GM23338 (cell line): ENCODE measurements around the gene GRAMD1B. TPM values are rescaled to one million over a fixed set of nuclear protein-coding genes. Genes with fewer than 3 reads are reported as not detected.

Experiments
- ATAC-seq: fragments of 200-7000 bp; cut with Tn5 transposase; 3 replicates; pipeline ENCODE4 v1.9.1; 2020
- DNase-seq: peaks from one replicate; pipeline ENCODE4 v3.0.0-alpha.2; 2015; ENCODE audit warnings: low spot score
- H2AFZ ChIP-seq: fragments of 200-600 bp; sonication (generic); 2 replicates; pipeline ENCODE4 v1.8.0; 2016; ENCODE audit warnings: antibody characterized with exemption, mild to moderate bottlenecking, moderate library complexity
- H3F3A ChIP-seq: fragments of 200-600 bp; sonication (generic); replicated peaks from 2 replicates; pipeline ENCODE4 v1.8.0; 2017; ENCODE audit warnings: antibody characterized with exemption, mixed run types, low read depth
- H3K27ac ChIP-seq: fragments of 200-600 bp; sonication (generic); 2 replicates; pipeline ENCODE4 v1.6.1; 2016; ENCODE audit warnings: low read depth
- H3K27me3 ChIP-seq: fragments of 200-600 bp; sonication (generic); 2 replicates; pipeline ENCODE4 v1.8.0; 2016; ENCODE audit warnings: mild to moderate bottlenecking, mixed run types, moderate library complexity; ENCODE audit not compliant: insufficient read depth
- H3K36me3 ChIP-seq: fragments of 200-600 bp; sonication (generic); 2 replicates; pipeline ENCODE4 v1.8.0; 2016; ENCODE audit warnings: mild to moderate bottlenecking; ENCODE audit not compliant: insufficient read depth
- H3K4me1 ChIP-seq: fragments of 200-600 bp; sonication (generic); 2 replicates; pipeline ENCODE4 v1.8.0; 2016; ENCODE audit warnings: mild to moderate bottlenecking, moderate library complexity; ENCODE audit not compliant: insufficient read depth
- H3K4me2 ChIP-seq: fragments of 200-600 bp; sonication (generic); 2 replicates; pipeline ENCODE4 v1.7.1; 2017; ENCODE audit warnings: mixed run types
- H3K4me3 ChIP-seq: fragments of 200-600 bp; sonication (generic); 2 replicates; pipeline ENCODE4 v1.6.1; 2016; ENCODE audit warnings: mixed run types
- H3K79me2 ChIP-seq: fragments of 200-600 bp; sonication (generic); replicated peaks from 2 replicates; pipeline ENCODE4 v1.8.0; 2017; ENCODE audit warnings: mild to moderate bottlenecking; ENCODE audit not compliant: insufficient read depth
- H3K9me2 ChIP-seq: fragments of 200-600 bp; sonication (generic); 2 replicates; pipeline ENCODE4 v1.8.0; 2017; ENCODE audit not compliant: insufficient read depth
- H4K20me1 ChIP-seq: fragments of 200-600 bp; sonication (generic); replicated peaks from 2 replicates; pipeline ENCODE4 v1.8.0; 2017; ENCODE audit warnings: mild to moderate bottlenecking; ENCODE audit not compliant: insufficient read depth
- H3K27ac Mint-ChIP-seq: 2 replicates; pipeline ENCODE4 v1.8.0; 2020; ENCODE audit warnings: inconsistent platforms, mild to moderate bottlenecking, moderate library complexity, mixed read lengths
- H3K27me3 Mint-ChIP-seq: 3 replicates; pipeline ENCODE4 v1.8.0; 2022; ENCODE audit warnings: low read depth, mild to moderate bottlenecking, moderate library complexity, mixed read lengths, inconsistent platforms; ENCODE audit not compliant: insufficient read depth, poor library complexity
- H3K36me3 Mint-ChIP-seq: 3 replicates; pipeline ENCODE4 v1.8.0; 2021; ENCODE audit warnings: low read depth, mild to moderate bottlenecking, inconsistent platforms, moderate library complexity, mixed read lengths
- H3K4me1 Mint-ChIP-seq: 3 replicates; pipeline ENCODE4 v1.8.0; 2020; ENCODE audit warnings: mild to moderate bottlenecking, inconsistent platforms, mixed read lengths
- H3K4me3 Mint-ChIP-seq: 3 replicates; pipeline ENCODE4 v1.8.0; 2021; ENCODE audit warnings: moderate library complexity, mild to moderate bottlenecking, inconsistent platforms, mixed read lengths
- H3K9me3 Mint-ChIP-seq: 3 replicates; pipeline ENCODE4 v1.8.0; 2020; ENCODE audit warnings: moderate library complexity, mild to moderate bottlenecking, inconsistent platforms, mixed read lengths
- CREB1 ChIP-seq: fragments of 250-450 bp; sonication (Bioruptor Pico); IDR thresholded peaks from 2 replicates; pipeline ENCODE4 v1.5.0; 2020; ENCODE audit warnings: low read depth, mild to moderate bottlenecking, moderate library complexity
- EZH2 ChIP-seq: fragments of 200-600 bp; sonication (generic); IDR thresholded peaks from one replicate; pipeline ENCODE4 v1.8.0; 2017; ENCODE audit warnings: antibody characterized with exemption, mild to moderate bottlenecking, low read depth; ENCODE audit not compliant: unreplicated experiment
- EZH2phosphoT487 ChIP-seq: fragments of 200-600 bp; sonication (generic); IDR thresholded peaks from one replicate; pipeline ENCODE4 v1.8.1; 2018; ENCODE audit warnings: antibody characterized with exemption; ENCODE audit not compliant: unreplicated experiment
- JUNB ChIP-seq: IDR thresholded peaks from one replicate; pipeline ENCODE4 v1.6.1; 2016; ENCODE audit warnings: antibody characterized with exemption; ENCODE audit not compliant: unreplicated experiment
- NANOG ChIP-seq: IDR thresholded peaks from 2 replicates; pipeline ENCODE4 v1.6.1; 2016; ENCODE audit warnings: antibody characterized with exemption, borderline replicate concordance
- POLR2AphosphoS5 ChIP-seq: IDR thresholded peaks from 2 replicates; pipeline ENCODE4 v1.6.1; 2016; ENCODE audit warnings: antibody characterized with exemption, low read depth
- STAT1 ChIP-seq: IDR thresholded peaks from one replicate; pipeline ENCODE4 v1.6.1; 2016; ENCODE audit warnings: antibody characterized with exemption; ENCODE audit not compliant: unreplicated experiment
- ZNF114 ChIP-seq: fragments of 250-450 bp; sonication (Bioruptor Pico); IDR thresholded peaks from 2 replicates; pipeline ENCODE4 v1.5.0; 2020; ENCODE audit warnings: mild to moderate bottlenecking, moderate library complexity
- ZNF331 ChIP-seq: fragments of 250-450 bp; sonication (Bioruptor Pico); IDR thresholded peaks from 2 replicates; pipeline ENCODE4 v1.5.0; 2020; ENCODE audit warnings: low read depth, mild to moderate bottlenecking, moderate library complexity
- polyA plus RNA-seq: library from polyadenylated mRNA; unstranded; fragments of >200 nt; fragmentation: Nextera tagmentation; extraction: Ambion mirVana; gene quantifications from 2 replicates; pipeline ENCODE4 v1.2.1, GENCODE V29; 2016
- total RNA-seq: library from RNA; depleted of rRNA; stranded (reverse); fragments of >200 nt; shearing (Covaris generic); gene quantifications from 2 replicates; pipeline ENCODE4 v1.2.3, GENCODE V29; 2014
- TF ChIP-seq, protein P1 (sequence below): IDR thresholded peaks from one replicate; pipeline ENCODE4 v1.6.1; 2018; ENCODE audit warnings: antibody characterized with exemption; ENCODE audit not compliant: unreplicated experiment
- TF ChIP-seq, protein P2 (sequence below): fragments of 250-450 bp; sonication (Bioruptor Pico); IDR thresholded peaks from 2 replicates; pipeline ENCODE4 v1.5.0; 2020; ENCODE audit warnings: mild to moderate bottlenecking, moderate library complexity
- TF ChIP-seq, protein P3 (sequence below), 2 experiments: fragments of 200-600 bp in 1 of 2; sonication (generic) in 1 of 2; conservative IDR thresholded peaks; 2 replicates each; pipeline versions ENCODE4 v1.5.1 to v1.6.1; 2016 to 2017; ENCODE audit warnings: antibody characterized with exemption in 2 of 2, low read depth in 2 of 2, mild to moderate bottlenecking in 2 of 2, moderate library complexity in 1 of 2
- TF ChIP-seq, protein P4 (sequence below): IDR thresholded peaks from 2 replicates; pipeline ENCODE4 v1.6.1; 2016; ENCODE audit warnings: antibody characterized with exemption

Gene GRAMD1B
- total and polyA plus RNA-seq, 2 experiments from 2014 or later, result 3.7 to 24.3 TPM

DNA sequence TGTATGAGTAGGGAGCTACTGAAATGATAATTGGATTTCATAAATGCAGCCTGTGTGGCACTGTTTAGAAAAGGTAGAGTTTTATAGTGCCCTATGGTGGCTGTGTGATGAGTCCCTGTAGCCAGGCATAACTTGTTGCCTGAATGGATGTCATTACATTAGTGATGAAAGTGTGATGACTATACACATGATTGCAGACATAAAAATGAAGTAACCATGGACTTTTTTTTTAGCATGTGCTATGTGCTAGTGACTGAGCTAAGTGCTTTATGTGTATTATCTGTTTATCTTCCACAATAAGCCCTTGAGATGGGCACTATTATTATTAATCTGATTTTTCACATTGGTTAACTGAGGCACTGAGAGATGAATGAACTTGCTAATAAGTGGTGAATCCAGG lies 13.5 kb upstream of the GRAMD1B start:
- Histone ChIP-seq H3F3A (no peaks in the 10 kb centered on the region), H3K4me3 (no peak overlapping the region), H4K20me1 (no peaks in the 10 kb centered on the region), H3K4me2 (no peak overlapping the region), H3K27ac (no peak overlapping the region), H3K27me3 (no peaks in the 10 kb centered on the region), H3K4me1 (no peaks in the 10 kb centered on the region), H3K36me3 (no peaks in the 10 kb centered on the region), H2AFZ (no peak overlapping the region), H3K79me2 (no peaks in the 10 kb centered on the region), H3K9me2 (no peaks in the 10 kb centered on the region)
- no peak for DNase-seq
- H3K27me3 Mint-ChIP-seq, result peaks cover 2% of the 10 kb centered on the region
- no peak for ATAC-seq
- H3K4me1 Mint-ChIP-seq, result no peaks in the 10 kb centered on the region
- TF ChIP-seq STAT1, result no peak
- no peak for TF ChIP-seq NANOG
- TF ChIP-seq, protein P1, sequence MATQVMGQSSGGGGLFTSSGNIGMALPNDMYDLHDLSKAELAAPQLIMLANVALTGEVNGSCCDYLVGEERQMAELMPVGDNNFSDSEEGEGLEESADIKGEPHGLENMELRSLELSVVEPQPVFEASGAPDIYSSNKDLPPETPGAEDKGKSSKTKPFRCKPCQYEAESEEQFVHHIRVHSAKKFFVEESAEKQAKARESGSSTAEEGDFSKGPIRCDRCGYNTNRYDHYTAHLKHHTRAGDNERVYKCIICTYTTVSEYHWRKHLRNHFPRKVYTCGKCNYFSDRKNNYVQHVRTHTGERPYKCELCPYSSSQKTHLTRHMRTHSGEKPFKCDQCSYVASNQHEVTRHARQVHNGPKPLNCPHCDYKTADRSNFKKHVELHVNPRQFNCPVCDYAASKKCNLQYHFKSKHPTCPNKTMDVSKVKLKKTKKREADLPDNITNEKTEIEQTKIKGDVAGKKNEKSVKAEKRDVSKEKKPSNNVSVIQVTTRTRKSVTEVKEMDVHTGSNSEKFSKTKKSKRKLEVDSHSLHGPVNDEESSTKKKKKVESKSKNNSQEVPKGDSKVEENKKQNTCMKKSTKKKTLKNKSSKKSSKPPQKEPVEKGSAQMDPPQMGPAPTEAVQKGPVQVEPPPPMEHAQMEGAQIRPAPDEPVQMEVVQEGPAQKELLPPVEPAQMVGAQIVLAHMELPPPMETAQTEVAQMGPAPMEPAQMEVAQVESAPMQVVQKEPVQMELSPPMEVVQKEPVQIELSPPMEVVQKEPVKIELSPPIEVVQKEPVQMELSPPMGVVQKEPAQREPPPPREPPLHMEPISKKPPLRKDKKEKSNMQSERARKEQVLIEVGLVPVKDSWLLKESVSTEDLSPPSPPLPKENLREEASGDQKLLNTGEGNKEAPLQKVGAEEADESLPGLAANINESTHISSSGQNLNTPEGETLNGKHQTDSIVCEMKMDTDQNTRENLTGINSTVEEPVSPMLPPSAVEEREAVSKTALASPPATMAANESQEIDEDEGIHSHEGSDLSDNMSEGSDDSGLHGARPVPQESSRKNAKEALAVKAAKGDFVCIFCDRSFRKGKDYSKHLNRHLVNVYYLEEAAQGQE, result no peak
- TF ChIP-seq, protein P2, sequence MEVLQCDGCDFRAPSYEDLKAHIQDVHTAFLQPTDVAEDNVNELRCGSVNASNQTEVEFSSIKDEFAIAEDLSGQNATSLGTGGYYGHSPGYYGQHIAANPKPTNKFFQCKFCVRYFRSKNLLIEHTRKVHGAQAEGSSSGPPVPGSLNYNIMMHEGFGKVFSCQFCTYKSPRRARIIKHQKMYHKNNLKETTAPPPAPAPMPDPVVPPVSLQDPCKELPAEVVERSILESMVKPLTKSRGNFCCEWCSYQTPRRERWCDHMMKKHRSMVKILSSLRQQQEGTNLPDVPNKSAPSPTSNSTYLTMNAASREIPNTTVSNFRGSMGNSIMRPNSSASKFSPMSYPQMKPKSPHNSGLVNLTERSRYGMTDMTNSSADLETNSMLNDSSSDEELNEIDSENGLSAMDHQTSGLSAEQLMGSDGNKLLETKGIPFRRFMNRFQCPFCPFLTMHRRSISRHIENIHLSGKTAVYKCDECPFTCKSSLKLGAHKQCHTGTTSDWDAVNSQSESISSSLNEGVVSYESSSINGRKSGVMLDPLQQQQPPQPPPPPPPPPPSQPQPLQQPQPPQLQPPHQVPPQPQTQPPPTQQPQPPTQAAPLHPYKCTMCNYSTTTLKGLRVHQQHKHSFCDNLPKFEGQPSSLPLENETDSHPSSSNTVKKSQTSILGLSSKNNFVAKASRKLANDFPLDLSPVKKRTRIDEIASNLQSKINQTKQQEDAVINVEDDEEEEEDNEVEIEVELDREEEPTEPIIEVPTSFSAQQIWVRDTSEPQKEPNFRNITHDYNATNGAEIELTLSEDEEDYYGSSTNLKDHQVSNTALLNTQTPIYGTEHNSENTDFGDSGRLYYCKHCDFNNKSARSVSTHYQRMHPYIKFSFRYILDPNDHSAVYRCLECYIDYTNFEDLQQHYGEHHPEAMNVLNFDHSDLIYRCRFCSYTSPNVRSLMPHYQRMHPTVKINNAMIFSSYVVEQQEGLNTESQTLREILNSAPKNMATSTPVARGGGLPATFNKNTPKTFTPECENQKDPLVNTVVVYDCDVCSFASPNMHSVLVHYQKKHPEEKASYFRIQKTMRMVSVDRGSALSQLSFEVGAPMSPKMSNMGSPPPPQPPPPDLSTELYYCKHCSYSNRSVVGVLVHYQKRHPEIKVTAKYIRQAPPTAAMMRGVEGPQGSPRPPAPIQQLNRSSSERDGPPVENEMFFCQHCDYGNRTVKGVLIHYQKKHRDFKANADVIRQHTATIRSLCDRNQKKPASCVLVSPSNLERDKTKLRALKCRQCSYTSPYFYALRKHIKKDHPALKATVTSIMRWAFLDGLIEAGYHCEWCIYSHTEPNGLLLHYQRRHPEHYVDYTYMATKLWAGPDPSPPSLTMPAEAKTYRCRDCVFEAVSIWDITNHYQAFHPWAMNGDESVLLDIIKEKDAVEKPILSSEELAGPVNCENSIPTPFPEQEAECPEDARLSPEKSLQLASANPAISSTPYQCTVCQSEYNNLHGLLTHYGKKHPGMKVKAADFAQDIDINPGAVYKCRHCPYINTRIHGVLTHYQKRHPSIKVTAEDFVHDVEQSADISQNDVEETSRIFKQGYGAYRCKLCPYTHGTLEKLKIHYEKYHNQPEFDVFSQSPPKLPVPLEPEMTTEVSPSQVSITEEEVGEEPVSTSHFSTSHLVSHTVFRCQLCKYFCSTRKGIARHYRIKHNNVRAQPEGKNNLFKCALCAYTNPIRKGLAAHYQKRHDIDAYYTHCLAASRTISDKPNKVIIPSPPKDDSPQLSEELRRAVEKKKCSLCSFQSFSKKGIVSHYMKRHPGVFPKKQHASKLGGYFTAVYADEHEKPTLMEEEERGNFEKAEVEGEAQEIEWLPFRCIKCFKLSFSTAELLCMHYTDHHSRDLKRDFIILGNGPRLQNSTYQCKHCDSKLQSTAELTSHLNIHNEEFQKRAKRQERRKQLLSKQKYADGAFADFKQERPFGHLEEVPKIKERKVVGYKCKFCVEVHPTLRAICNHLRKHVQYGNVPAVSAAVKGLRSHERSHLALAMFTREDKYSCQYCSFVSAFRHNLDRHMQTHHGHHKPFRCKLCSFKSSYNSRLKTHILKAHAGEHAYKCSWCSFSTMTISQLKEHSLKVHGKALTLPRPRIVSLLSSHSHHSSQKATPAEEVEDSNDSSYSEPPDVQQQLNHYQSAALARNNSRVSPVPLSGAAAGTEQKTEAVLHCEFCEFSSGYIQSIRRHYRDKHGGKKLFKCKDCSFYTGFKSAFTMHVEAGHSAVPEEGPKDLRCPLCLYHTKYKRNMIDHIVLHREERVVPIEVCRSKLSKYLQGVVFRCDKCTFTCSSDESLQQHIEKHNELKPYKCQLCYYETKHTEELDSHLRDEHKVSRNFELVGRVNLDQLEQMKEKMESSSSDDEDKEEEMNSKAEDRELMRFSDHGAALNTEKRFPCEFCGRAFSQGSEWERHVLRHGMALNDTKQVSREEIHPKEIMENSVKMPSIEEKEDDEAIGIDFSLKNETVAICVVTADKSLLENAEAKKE (CRISPR knock-in tag), result no peak
- no peak for TF ChIP-seq CREB1
- TF ChIP-seq, protein P3, sequence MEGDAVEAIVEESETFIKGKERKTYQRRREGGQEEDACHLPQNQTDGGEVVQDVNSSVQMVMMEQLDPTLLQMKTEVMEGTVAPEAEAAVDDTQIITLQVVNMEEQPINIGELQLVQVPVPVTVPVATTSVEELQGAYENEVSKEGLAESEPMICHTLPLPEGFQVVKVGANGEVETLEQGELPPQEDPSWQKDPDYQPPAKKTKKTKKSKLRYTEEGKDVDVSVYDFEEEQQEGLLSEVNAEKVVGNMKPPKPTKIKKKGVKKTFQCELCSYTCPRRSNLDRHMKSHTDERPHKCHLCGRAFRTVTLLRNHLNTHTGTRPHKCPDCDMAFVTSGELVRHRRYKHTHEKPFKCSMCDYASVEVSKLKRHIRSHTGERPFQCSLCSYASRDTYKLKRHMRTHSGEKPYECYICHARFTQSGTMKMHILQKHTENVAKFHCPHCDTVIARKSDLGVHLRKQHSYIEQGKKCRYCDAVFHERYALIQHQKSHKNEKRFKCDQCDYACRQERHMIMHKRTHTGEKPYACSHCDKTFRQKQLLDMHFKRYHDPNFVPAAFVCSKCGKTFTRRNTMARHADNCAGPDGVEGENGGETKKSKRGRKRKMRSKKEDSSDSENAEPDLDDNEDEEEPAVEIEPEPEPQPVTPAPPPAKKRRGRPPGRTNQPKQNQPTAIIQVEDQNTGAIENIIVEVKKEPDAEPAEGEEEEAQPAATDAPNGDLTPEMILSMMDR (conservative IDR thresholded peaks at IDR 0.05; ENCODE audit: low read depth in 2 of 2), result no peak
- TF ChIP-seq EZH2, result no peak
- TF ChIP-seq EZH2phosphoT487, result no peak
- TF ChIP-seq JUNB, result no peak
- no peak for TF ChIP-seq ZNF331 (CRISPR knock-in tag)
- TF ChIP-seq, protein P4, sequence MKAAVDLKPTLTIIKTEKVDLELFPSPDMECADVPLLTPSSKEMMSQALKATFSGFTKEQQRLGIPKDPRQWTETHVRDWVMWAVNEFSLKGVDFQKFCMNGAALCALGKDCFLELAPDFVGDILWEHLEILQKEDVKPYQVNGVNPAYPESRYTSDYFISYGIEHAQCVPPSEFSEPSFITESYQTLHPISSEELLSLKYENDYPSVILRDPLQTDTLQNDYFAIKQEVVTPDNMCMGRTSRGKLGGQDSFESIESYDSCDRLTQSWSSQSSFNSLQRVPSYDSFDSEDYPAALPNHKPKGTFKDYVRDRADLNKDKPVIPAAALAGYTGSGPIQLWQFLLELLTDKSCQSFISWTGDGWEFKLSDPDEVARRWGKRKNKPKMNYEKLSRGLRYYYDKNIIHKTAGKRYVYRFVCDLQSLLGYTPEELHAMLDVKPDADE, result no peak
- no peak for TF ChIP-seq ZNF114 (CRISPR knock-in tag)
- no peak for TF ChIP-seq POLR2AphosphoS5
- H3K27ac Mint-ChIP-seq, result no peak overlapping the region
- H3K4me3 Mint-ChIP-seq, result no peak overlapping the region
- no peaks in the 10 kb centered on the region for H3K36me3 Mint-ChIP-seq
- H3K9me3 Mint-ChIP-seq, result no peaks in the 10 kb centered on the region
